Stimulated activated naive B cell treated with anti-CD40 and anti-IgM and Interleukin-4, amounts not matched to agents 10 μg/mL and 1 μg/mL and 100 μg/mL, for 72 hours (primary cell): ENCODE data around the gene ENG.
A peak's percentile ranks its signal among the peaks of the same experiment; 100 is the strongest.

Source experiments
- ATAC-seq, 2 donors: fragments of 150-1000 bp; cut with Tn5 transposase; replicated peaks; 2 replicates each; pipeline ENCODE4 v1.10.0; 2021; ENCODE audit warnings: moderate library complexity in 1 of 2
- DNase-seq: peaks from one replicate; pipeline ENCODE4 v3.0.0; 2021
- H3K27ac Mint-ChIP-seq: one replicate; pipeline ENCODE4 v1.8.0; 2022; ENCODE audit warnings: mild to moderate bottlenecking, mixed read lengths
- H3K27me3 Mint-ChIP-seq, 2 donors: one replicate each; pipeline ENCODE4 v1.8.0; 2022; ENCODE audit warnings: mixed read lengths in 2 of 2
- H3K36me3 Mint-ChIP-seq, 2 donors: one replicate each; pipeline ENCODE4 v1.8.0; 2022; ENCODE audit warnings: mixed read lengths in 2 of 2, mild to moderate bottlenecking in 1 of 2
- H3K4me1 Mint-ChIP-seq, 2 donors: one replicate each; pipeline ENCODE4 v1.8.0; 2022; ENCODE audit warnings: mixed read lengths in 2 of 2, mild to moderate bottlenecking in 1 of 2
- H3K4me3 Mint-ChIP-seq, 2 donors: one replicate each; pipeline ENCODE4 v1.8.0; 2022; ENCODE audit warnings: mild to moderate bottlenecking in 2 of 2, mixed read lengths in 2 of 2, moderate library complexity in 1 of 2
- H3K9me3 Mint-ChIP-seq, 2 donors: one replicate each; pipeline ENCODE4 v1.8.0; 2022; ENCODE audit warnings: mixed read lengths in 2 of 2, mild to moderate bottlenecking in 1 of 2

The ENG gene

DNA sequence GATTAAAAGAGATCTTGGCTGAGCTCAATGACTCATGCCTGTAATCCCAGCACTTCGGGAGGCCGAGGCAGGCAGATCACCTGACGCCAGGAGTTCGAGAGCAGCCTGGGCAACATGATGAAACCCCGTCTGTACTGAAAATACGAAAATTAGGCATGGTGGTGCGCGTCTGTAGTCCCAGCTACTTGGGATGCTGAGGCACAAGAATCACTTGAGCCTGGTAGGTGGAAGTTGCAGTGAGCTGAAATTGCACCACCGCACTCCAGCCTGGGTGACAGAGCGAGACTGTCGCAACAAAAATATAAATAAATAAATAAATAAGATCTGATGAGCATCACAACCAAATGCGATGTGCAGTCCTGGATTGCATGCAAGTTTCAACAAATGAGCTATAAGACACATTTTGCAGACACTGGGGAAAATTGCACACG lies 8.7 kb upstream of the ENG start:
- no peak overlapping the region for H3K4me3 Mint-ChIP-seq
- peaks cover 38 to 53% of the 10 kb centered on the region in 2 donors for H3K4me1 Mint-ChIP-seq
- DNase-seq: no peak
- H3K27ac Mint-ChIP-seq: peak overlapping the region; percentile 96
- no peaks in the 10 kb centered on the region for H3K9me3 Mint-ChIP-seq
- no peaks in the 10 kb centered on the region for H3K27me3 Mint-ChIP-seq
- H3K36me3 Mint-ChIP-seq: no peaks in the 10 kb centered on the region
- no peak for ATAC-seq

DNA sequence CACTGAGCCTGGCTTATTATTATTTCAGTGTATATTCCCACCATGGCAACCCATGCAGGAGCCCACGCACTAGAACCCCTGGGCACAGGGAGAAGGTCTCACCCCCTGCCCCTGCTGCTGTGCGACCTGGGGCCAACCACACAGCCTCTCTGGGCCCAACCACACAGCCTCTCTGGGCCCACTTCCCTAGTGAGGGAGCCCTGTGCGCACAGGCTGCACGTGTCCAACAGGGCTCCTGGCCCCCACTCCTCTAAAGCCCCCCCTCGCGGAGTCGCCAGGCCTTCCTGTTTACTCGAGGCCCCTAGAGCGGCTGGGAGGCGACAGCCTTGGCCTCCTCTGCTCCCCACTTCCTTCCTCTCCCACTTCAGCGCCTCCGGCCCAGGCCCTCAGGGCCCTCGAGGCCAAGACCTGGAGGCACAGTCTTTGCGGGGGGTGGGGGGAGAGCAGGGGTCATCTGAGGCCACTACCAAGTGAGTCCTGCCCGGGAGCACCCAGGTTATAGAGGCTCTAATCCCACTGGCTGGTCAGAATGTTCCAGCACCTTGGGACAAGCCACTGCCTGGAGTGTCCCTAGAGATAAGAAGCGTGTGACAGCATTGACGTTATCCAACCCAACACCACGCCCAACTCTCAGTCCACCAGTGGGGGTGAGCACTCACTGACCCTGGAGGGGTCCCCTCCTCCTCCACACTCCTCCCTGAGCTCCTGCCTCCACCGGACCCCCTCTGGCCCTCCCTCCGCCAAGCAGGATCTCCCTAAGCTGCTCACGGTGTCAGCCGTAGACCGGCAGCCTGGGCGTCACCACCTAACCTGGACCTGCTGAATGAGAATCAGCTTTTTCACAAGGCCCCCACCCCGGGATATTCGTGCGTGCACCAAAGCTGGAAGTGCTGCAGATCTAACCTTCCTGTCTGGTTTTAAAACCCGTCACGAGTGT lies 7.9 kb upstream of the ENG start:
- Mint-ChIP-seq H3K4me1 (peaks cover 42 to 62% of the 10 kb centered on the region in 2 donors), H3K27ac (peak overlapping the region; percentile 96), H3K4me3 (peak overlapping the region; percentile 46 to 50), H3K36me3 (no peaks in the 10 kb centered on the region), H3K9me3 (no peaks in the 10 kb centered on the region), H3K27me3 (no peaks in the 10 kb centered on the region)
- ATAC-seq: peak; percentile 50 to 58
- DNase-seq: peak; percentile 42

DNA sequence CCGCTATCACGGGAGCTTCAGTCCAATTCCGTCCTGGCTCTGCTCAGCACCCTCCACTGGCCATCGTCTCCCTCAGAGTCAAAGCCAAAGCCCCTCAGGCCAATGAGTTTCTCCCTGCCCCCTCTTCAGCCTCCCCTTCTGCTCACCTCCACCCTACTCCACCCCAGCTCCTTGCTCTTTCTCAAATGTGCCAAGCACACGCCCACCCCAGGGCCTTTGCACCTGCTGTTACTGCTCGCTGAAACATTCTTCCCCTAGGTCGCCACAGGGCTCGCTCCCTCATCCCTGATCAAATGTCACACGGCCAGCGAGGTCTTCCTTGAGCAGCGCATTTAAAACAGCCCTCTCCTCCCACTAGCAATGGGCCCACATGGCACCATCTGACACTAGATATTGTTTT lies 6.3 kb upstream of the ENG start:
- Mint-ChIP-seq H3K4me1 (peaks cover 44 to 71% of the 10 kb centered on the region in 2 donors), H3K27ac (peak overlapping the region; percentile 44), H3K36me3 (no peaks in the 10 kb centered on the region), H3K9me3 (no peaks in the 10 kb centered on the region), H3K4me3 (no peak overlapping the region), H3K27me3 (no peaks in the 10 kb centered on the region)
- ATAC-seq: no peak
- DNase-seq: no peak

DNA sequence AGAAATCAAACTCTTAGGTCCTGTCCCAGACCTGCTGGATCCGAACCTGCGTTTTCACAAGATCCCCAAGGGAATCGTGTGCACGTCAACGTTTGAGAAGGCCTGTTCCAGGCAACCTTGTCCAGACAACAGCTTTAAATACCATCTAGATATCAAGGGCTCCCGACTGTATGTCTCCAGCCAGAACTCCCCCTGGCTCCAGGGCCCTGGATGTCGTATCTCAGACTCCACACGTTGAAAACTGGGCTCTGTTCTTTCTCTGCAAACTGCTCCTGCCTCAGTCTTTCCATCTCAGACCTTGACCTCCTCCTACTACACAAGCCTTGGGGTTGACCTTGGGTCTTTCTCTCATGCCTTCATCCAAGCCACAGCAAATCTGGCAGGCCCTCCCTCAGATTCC lies 5.8 kb upstream of the ENG start:
- no peaks in the 10 kb centered on the region for H3K36me3 Mint-ChIP-seq
- ATAC-seq (no peak), DNase-seq (no peak)
- H3K4me1 Mint-ChIP-seq: peaks cover 42 to 70% of the 10 kb centered on the region in 2 donors
- no peaks in the 10 kb centered on the region for H3K9me3 Mint-ChIP-seq
- H3K27me3 Mint-ChIP-seq: no peaks in the 10 kb centered on the region
- no peak overlapping the region for H3K27ac Mint-ChIP-seq
- H3K4me3 Mint-ChIP-seq: no peak overlapping the region

DNA sequence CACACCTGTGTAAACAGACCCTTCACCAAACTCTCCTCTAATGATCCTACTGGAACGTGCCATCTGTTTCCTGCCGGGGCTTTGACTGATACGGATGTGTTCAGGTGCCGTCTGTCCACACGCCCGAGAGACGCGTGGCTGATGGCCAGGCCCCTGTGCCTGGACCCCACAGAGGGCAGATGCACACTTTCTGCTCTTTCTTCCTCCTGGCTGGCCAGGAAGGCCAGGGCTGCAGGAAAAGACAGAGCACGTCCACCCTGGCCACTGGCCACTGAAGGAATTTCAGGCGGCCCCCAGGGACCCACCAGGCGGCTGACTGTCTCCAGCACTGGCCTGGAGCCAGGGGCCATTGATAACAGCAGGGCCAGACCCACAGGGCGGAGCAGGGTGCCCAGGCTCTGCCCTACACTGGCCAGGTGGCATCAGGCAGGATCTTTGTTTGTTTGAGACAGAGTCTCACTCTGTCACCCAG lies 3.6 kb upstream of the ENG start:
- H3K27ac Mint-ChIP-seq: no peak overlapping the region
- ATAC-seq (no peak), DNase-seq (no peak)
- no peaks in the 10 kb centered on the region for H3K27me3 Mint-ChIP-seq
- H3K36me3 Mint-ChIP-seq: no peaks in the 10 kb centered on the region
- H3K4me1 Mint-ChIP-seq: peaks cover 43 to 72% of the 10 kb centered on the region in 2 donors
- no peaks in the 10 kb centered on the region for H3K9me3 Mint-ChIP-seq
- no peak overlapping the region for H3K4me3 Mint-ChIP-seq

DNA sequence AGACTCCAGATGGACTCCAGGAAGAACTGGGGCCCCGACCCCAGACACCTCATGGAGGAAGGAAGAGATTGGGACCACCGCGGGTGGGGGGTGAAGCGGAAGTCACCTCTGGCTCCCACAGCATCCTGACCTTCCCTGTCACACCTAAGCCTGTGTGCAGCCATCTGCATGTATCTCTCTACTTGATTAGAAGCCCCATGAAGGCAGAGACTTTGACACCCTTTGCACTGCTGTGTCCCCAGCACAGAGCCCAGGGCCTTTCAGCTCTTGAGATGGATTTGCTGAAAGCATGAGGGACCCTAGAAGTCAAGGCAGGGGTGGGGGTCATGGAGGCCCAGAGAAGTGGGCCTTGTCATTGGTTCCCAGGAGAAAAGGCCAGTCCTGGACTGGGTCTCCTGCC lies 2.8 kb upstream of the ENG start:
- H3K27me3 Mint-ChIP-seq: no peaks in the 10 kb centered on the region
- DNase-seq (no peak), ATAC-seq (no peak)
- H3K9me3 Mint-ChIP-seq: no peaks in the 10 kb centered on the region
- H3K4me3 Mint-ChIP-seq: no peak overlapping the region
- H3K4me1 Mint-ChIP-seq: peaks cover 40 to 72% of the 10 kb centered on the region in 2 donors
- no peaks in the 10 kb centered on the region for H3K36me3 Mint-ChIP-seq
- no peak overlapping the region for H3K27ac Mint-ChIP-seq

DNA sequence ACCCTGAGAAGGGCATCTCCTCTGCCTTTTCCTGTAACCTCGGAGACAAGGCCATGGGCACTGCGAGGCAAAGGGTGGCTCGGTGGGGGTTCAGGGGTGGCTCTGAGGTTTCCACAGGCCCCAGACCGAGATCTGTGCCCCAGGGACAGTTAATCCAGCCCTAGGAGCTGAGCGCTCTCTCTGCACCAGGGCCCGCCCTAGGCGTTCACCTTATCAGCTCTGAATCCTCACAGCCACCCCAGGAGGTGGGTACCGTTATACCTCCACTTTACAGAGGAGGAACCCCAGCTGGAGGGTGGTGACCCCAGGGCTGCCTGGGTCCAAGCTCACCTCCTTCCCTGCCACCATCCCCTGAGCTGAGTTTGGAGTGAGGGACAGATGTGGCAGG lies 2.3 kb upstream of the ENG start:
- no peaks in the 10 kb centered on the region for H3K27me3 Mint-ChIP-seq
- no peaks in the 10 kb centered on the region for H3K9me3 Mint-ChIP-seq
- no peak overlapping the region for H3K4me3 Mint-ChIP-seq
- H3K36me3 Mint-ChIP-seq: no peaks in the 10 kb centered on the region
- no peak overlapping the region for H3K27ac Mint-ChIP-seq
- DNase-seq (no peak), ATAC-seq (no peak)
- peaks cover 41 to 72% of the 10 kb centered on the region in 2 donors for H3K4me1 Mint-ChIP-seq

DNA sequence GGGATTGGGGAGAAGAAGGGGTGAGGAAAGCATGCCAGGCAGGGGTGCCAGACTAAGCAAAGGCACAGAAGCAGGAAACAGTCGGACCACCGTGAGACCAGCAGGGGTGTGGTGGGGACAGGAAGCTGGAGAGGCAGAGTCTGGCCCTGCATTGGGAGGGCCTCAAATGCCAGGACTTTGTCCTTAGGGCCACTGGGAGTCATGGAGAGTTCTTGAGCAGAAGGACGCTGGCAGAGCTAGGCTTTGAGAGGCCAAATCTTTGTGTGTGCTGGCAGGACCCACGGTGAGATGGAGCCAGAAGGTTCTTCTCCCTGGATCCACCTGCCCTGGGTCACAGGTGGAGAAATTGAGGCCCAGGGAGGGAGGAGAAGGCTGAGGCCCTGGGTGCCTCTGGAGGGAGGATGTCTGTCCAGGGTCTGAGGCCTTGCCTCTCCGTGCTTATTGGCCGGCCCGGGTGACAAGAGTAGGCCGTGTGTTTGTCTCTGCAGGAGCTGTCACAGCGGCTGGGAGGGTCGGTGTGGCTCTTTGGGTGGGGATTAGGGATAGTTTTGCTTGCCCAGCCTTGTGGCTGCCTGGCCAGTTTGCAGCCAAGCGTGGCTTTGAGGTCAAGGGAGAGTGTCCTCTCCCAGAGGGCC lies 1.8 kb upstream of the ENG start:
- H3K27ac Mint-ChIP-seq: peak overlapping the region; percentile 14
- H3K4me3 Mint-ChIP-seq: no peak overlapping the region
- peaks cover 0 to 5% of the 10 kb centered on the region in 2 donors for H3K36me3 Mint-ChIP-seq
- DNase-seq: no peak
- ATAC-seq: no peak
- H3K9me3 Mint-ChIP-seq: no peaks in the 10 kb centered on the region
- peaks cover 39 to 71% of the 10 kb centered on the region in 2 donors for H3K4me1 Mint-ChIP-seq
- H3K27me3 Mint-ChIP-seq: no peaks in the 10 kb centered on the region

DNA sequence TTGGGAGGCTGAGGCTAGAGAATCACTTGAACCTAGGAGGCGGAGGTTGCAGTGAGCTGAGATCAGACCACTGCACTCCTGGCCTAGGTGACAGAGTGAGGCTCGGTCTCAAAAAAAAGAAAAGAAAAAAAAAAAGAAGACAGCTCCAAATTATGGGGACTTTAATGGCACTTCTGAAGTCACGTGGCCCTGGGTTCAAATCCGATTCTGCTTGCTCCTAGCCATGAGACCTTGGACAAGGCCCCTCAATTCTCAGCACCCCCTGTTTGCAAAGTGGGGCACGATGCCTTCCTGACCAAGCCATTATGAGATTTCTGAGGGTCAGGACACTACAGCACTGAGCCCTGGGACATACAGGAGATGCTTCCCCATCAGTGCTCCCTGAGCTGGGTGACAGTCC lies 1.1 kb upstream of the ENG start:
- DNase-seq (no peak), ATAC-seq (no peak)
- no peaks in the 10 kb centered on the region for H3K27me3 Mint-ChIP-seq
- peaks cover 0 to 1% of the 10 kb centered on the region in 2 donors for H3K9me3 Mint-ChIP-seq
- H3K4me1 Mint-ChIP-seq: peaks cover 34 to 64% of the 10 kb centered on the region in 2 donors
- H3K27ac Mint-ChIP-seq: no peak overlapping the region
- H3K4me3 Mint-ChIP-seq: no peak overlapping the region
- peaks cover 2 to 8% of the 10 kb centered on the region in 2 donors for H3K36me3 Mint-ChIP-seq

DNA sequence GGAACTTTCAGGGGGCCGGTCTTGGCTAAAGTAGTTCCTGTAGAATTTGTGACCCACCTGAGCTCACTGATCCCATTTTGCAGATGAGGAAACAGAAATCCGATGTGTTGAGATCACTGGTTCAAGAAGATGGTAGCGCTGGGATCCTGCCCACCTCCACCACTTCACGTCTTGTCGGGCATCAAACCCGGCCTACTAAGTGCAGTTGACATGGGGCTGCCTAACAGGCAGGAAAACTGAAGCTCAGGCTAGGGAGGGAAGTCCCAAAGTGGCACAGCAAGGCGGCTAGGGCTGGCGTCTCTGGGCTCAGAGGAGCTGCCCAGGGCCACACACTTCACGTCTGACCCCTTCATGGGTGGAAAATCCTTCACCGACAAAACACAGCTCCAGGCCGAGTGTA lies 502 bp upstream of the ENG start:
- peak overlapping the region; percentile 20 for H3K27ac Mint-ChIP-seq
- no peaks in the 10 kb centered on the region for H3K27me3 Mint-ChIP-seq
- peaks cover 32 to 61% of the 10 kb centered on the region in 2 donors for H3K4me1 Mint-ChIP-seq
- peaks cover 0 to 4% of the 10 kb centered on the region in 2 donors for H3K9me3 Mint-ChIP-seq
- peak overlapping the region in 1 of 2 donors; percentile 25 for H3K4me3 Mint-ChIP-seq
- no peak for ATAC-seq
- DNase-seq: no peak
- peaks cover 6 to 13% of the 10 kb centered on the region in 2 donors for H3K36me3 Mint-ChIP-seq

DNA sequence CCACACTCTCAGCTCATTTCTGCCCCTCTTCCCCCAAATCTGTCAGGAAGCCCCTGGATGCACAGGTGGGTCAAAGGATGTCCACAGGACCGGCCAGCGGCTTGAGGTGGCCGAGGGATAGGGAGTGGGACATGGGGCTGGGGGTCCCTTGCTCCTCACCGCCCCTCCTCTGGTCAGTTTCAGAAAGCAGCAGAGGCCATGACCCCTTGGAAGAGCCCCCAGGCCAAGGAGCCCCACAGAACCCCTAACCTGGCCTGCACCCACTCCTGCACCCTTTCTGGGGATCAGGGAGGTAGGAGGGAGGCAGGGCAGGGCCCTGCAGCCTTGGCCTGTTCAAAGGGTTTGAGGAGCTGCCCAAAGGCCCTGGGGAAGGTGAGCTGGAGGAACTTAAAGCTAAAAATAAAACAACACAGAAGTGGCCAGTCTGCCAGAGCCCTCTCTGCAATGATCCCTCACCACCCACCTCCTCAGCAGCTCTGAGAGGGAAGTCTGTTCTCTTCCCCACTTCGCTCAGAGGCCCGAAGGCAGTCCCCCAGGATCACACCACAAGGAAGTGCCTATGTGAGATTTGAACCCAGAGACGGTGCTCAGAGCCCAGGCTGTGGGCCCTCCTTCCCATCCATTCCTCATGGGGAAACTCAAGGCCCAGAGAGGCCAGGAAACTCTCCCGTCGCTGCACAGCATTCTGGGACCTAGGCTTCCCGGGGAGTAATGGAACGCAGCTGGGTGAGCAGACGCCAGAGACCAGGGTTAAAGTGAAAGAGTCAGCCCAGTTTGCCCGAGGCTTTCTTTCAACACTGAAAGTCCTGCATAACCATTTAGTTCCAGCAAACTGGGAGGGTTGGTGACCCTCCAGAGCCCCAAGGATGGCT lies 910 bp downstream of the ENG start:
- DNase-seq: no peak
- Mint-ChIP-seq H3K27me3 (no peaks in the 10 kb centered on the region), H3K4me1 (peaks cover 32 to 54% of the 10 kb centered on the region in 2 donors), H3K4me3 (peak overlapping the region; percentile 91 to 94), H3K36me3 (peaks cover 18 to 28% of the 10 kb centered on the region in 2 donors), H3K27ac (peak overlapping the region; percentile 90), H3K9me3 (peaks cover 10 to 14% of the 10 kb centered on the region in 2 donors)
- ATAC-seq: peak; percentile 43 to 49

DNA sequence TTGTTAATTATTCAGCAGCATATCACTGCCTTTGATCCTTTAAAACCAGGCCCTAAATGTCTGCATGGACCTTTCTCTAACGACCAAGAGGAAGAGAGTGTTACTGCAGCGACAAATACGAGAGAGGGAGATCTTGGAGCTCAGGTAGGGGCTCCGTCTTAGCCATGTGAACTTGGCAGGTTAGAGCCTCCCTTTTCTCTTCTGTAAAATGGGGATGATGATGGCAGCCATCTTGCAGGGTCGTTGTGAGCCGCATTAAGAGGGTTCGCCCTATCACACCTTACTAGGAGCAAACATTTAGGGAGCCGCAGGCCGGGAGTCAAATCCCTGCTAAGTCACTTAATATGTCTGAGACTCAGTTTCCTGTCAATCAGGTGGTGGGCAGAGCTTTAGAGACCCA lies 1.6 kb downstream of the ENG start:
- Mint-ChIP-seq H3K9me3 (peaks cover 12 to 17% of the 10 kb centered on the region in 2 donors), H3K27ac (peak overlapping the region; percentile 90), H3K27me3 (no peaks in the 10 kb centered on the region), H3K4me1 (peaks cover 29 to 49% of the 10 kb centered on the region in 2 donors), H3K4me3 (peak overlapping the region; percentile 91 to 94), H3K36me3 (peaks cover 23 to 34% of the 10 kb centered on the region in 2 donors)
- DNase-seq (no peak), ATAC-seq (no peak)

DNA sequence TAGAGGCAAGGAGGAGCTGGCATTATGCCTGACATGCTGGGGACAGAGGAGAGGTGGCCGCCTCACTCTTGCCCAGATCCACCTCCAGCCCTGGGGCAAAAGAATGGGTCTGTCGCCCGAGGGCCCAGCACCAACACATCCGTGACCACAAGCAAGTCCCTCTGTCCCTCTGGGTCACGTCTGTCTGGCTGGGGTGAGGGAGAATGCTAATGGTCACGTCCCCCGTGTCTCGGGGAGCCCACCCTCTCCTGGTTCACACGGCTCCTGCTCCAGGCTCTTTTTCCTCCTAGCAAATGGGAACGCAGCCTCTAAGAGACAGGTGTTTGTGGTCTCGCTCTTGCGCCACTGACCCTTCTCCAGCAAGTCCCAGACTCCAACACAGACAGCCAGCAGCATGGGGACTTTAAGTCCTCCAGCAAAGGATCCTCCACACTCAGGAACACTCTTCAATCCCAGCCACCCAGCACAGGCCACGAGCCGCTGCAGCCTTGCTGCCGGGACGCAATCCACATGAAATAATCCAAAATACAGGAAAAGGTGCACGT lies 4.1 kb downstream of the ENG start:
- DNase-seq (no peak), ATAC-seq (no peak)
- Mint-ChIP-seq H3K4me1 (peaks cover 21 to 28% of the 10 kb centered on the region in 2 donors), H3K27ac (no peak overlapping the region), H3K4me3 (no peak overlapping the region), H3K9me3 (peaks cover 12 to 17% of the 10 kb centered on the region in 2 donors), H3K36me3 (peaks cover 23 to 34% of the 10 kb centered on the region in 2 donors), H3K27me3 (no peaks in the 10 kb centered on the region)
